MCF 10A (cell line): Measurements from ENCODE around the gene SUCLG2. TPM values are rescaled to one million over a fixed set of nuclear protein-coding genes. Genes with fewer than 3 reads are reported as not detected.

Experiments
- BruUV-seq: library from RNA; stranded (reverse); fragments of 400-500 nt; replicated peaks from 2 replicates; lab custom pipeline; 2021; lab: Mats Ljungman, UMichigan
- CTCF ChIA-PET: fragments of 300-600 bp; sonication (Branson Sonifier 250); formaldehyde crosslinking; extraction: SDS; loops from one replicate; lab custom pipeline; 2021; ENCODE audit warnings: antibody characterized with exemption, inconsistent platforms; lab: Yijun Ruan, JAX
- POLR2A ChIA-PET: fragments of 300-600, 350-650 bp; sonication (Branson Sonifier 250); formaldehyde crosslinking; extraction: SDS; loops from one replicate; lab custom pipeline; 2020; ENCODE audit warnings: antibody characterized with exemption, inconsistent platforms; lab: Yijun Ruan, JAX
- DNase-seq: peaks from one replicate; pipeline ENCODE4 v3.0.0-alpha.2; 2018; ENCODE audit not compliant: unreplicated experiment
- H3K27ac Mint-ChIP-seq: one replicate; pipeline ENCODE4 v1.8.0; 2022; ENCODE audit warnings: mild to moderate bottlenecking, low read depth, mixed read lengths; ENCODE audit not compliant: unreplicated experiment
- H3K27me3 Mint-ChIP-seq: one replicate; pipeline ENCODE4 v1.8.0; 2022; ENCODE audit warnings: mixed read lengths; ENCODE audit not compliant: insufficient read depth, unreplicated experiment
- H3K36me3 Mint-ChIP-seq: one replicate; pipeline ENCODE4 v1.8.0; 2022; ENCODE audit warnings: mild to moderate bottlenecking, moderate library complexity, mixed read lengths; ENCODE audit not compliant: insufficient read depth, unreplicated experiment
- H3K4me1 Mint-ChIP-seq: one replicate; pipeline ENCODE4 v1.8.0; 2022; ENCODE audit warnings: mixed read lengths; ENCODE audit not compliant: insufficient read depth, unreplicated experiment
- H3K4me3 Mint-ChIP-seq: one replicate; pipeline ENCODE4 v1.8.0; 2022; ENCODE audit warnings: mild to moderate bottlenecking, moderate library complexity, mixed read lengths; ENCODE audit not compliant: unreplicated experiment
- H3K9me3 Mint-ChIP-seq: one replicate; pipeline ENCODE4 v1.8.0; 2022; ENCODE audit warnings: mixed read lengths; ENCODE audit not compliant: unreplicated experiment
- CTCF ChIP-seq: fragments of 200-600 bp; IDR thresholded peaks from one replicate; pipeline ENCODE4 v1.8.0; 2022; ENCODE audit warnings: antibody characterized with exemption, mild to moderate bottlenecking; ENCODE audit not compliant: unreplicated experiment
- intact Hi-C: fragments of 100-400 bp; cut with micrococcal nuclease; formaldehyde crosslinking; loops from 2 replicates; pipeline ENCODE4 v1.14.1; 2022
- total RNA-seq: library from RNA; stranded (reverse); gene quantifications from 2 replicates; pipeline ENCODE4 v1.2.3, GENCODE V29; 2022

Gene SUCLG2
- total RNA-seq, 1 experiment from 2014 or later = 55.6 TPM

- intact Hi-C loops = no loop called here
- Mint-ChIP-seq H3K4me1 (no peaks in the 10 kb centered on the region), H3K4me3 (no peak overlapping the region), H3K27me3 (no peaks in the 10 kb centered on the region), H3K9me3 (no peaks in the 10 kb centered on the region), H3K36me3 (peaks cover 16% of the 10 kb centered on the region), H3K27ac (no peak overlapping the region)
- BruUV-seq = no TSS peak
- POLR2A ChIA-PET = no interaction called here
- CTCF ChIA-PET = no interaction called here
- TF ChIP-seq CTCF = no peak
- no peak for DNase-seq
Measured at GRCh38 chr3:67458408-67458807, 196.0 kb downstream of the SUCLG2 start.

GRCh38 chr3:67453628-67454027, 200.8 kb downstream of the SUCLG2 start:
- no peak for TF ChIP-seq CTCF
- ChIA-PET CTCF (no interaction called here), POLR2A (no interaction called here)
- Mint-ChIP-seq H3K36me3 (peaks cover 23% of the 10 kb centered on the region), H3K27me3 (no peaks in the 10 kb centered on the region), H3K4me3 (no peak overlapping the region), H3K9me3 (no peaks in the 10 kb centered on the region), H3K4me1 (no peaks in the 10 kb centered on the region), H3K27ac (no peak overlapping the region)
- intact Hi-C loops = no loop called here
- BruUV-seq = no TSS peak
- no peak for DNase-seq

GRCh38 chr3:67450153-67450552, 204.3 kb downstream of the SUCLG2 start:
- Mint-ChIP-seq H3K27ac (no peak overlapping the region), H3K4me1 (no peaks in the 10 kb centered on the region), H3K27me3 (no peaks in the 10 kb centered on the region), H3K9me3 (no peaks in the 10 kb centered on the region), H3K4me3 (no peak overlapping the region), H3K36me3 (peaks cover 13% of the 10 kb centered on the region)
- no TSS peak for BruUV-seq
- DNase-seq = no peak
- TF ChIP-seq CTCF = no peak
- POLR2A ChIA-PET = interaction anchor here (1.6 kb wide), 1 partner anchor 17 kb away, joined by 5 read pairs; no protein-coding TSS in a partner anchor
- intact Hi-C loops = no loop called here
- CTCF ChIA-PET = interaction anchor here (0.6 to 0.8 kb wide), 3 partner anchors 68 to 1464 kb away, joined by 3 read pairs; no protein-coding TSS in a partner anchor

- no TSS peak for BruUV-seq
- Mint-ChIP-seq H3K9me3 (no peaks in the 10 kb centered on the region), H3K36me3 (peaks cover 7% of the 10 kb centered on the region), H3K4me3 (no peak overlapping the region), H3K27ac (no peak overlapping the region), H3K4me1 (no peaks in the 10 kb centered on the region), H3K27me3 (no peaks in the 10 kb centered on the region)
- POLR2A ChIA-PET = no interaction called here
- CTCF ChIA-PET = no interaction called here
- DNase-seq = no peak
- intact Hi-C loops = no loop called here
- TF ChIP-seq CTCF = no peak
Measured at GRCh38 chr3:67447393-67447792, 207.0 kb downstream of the SUCLG2 start.
